Endothelial cell of umbilical vein (primary cell): ENCODE measurements around the gene TTC17. TPM values are rescaled to one million over a fixed set of nuclear protein-coding genes. Genes with fewer than 3 reads are reported as not detected.

ENCODE experiments used
- BruUV-seq: library from RNA; stranded (reverse); fragments of 400-500 nt; replicated peaks from 2 replicates; lab custom pipeline; 2021; lab: Mats Ljungman, UMichigan
- CTCF ChIA-PET: fragments of 300-600, 350-600 bp; sonication (Branson Sonifier 250); formaldehyde crosslinking; loops from one replicate; lab custom pipeline; 2021; ENCODE audit warnings: antibody characterized with exemption, inconsistent platforms; lab: Charles Lee
- POLR2A ChIA-PET: fragments of 300-600, 350-600 bp; sonication (Branson Sonifier 250); formaldehyde crosslinking; loops from one replicate; lab custom pipeline; 2021; ENCODE audit warnings: antibody characterized with exemption, inconsistent platforms; lab: Charles Lee
- DNase-seq: peaks from one replicate; pipeline ENCODE4 v3.0.0-alpha.2; 2011; ENCODE audit warnings: low read depth, low spot score
- FAIRE-seq: peaks from 2 replicates; lab custom pipeline; 2011; peaks lifted over from hg19 to GRCh38; lab: Jason Lieb, UNC
- H2AFZ ChIP-seq: 2 replicates; pipeline ENCODE4 v1.6.0; 2012; ENCODE audit warnings: low read depth, low read length, control low read depth, inconsistent platforms
- H3K27ac ChIP-seq: 2 replicates; pipeline ENCODE4 v1.5.1; 2011; ENCODE audit warnings: low read depth, mild to moderate bottlenecking, control low read depth, low read length, moderate library complexity; ENCODE audit not compliant: insufficient read depth
- H3K27me3 ChIP-seq, 2 experiments: 2 replicates each; pipeline versions ENCODE4 v1.6.0 to v1.6.1; 2011; ENCODE audit warnings: low read length in 2 of 2, mixed read lengths in 1 of 2; ENCODE audit not compliant: control insufficient read depth in 2 of 2, insufficient read depth in 2 of 2
- H3K36me3 ChIP-seq, 2 experiments: 2 replicates in 1 of 2; 3 replicates in 1 of 2; pipeline ENCODE4 v1.5.1; 2011; ENCODE audit warnings: low read length in 2 of 2, mild to moderate bottlenecking in 1 of 2, moderate library complexity in 1 of 2; ENCODE audit not compliant: control insufficient read depth in 2 of 2, insufficient read depth in 2 of 2; ENCODE audit errors: extremely low read depth in 1 of 2
- H3K4me1 ChIP-seq: 3 replicates; pipeline ENCODE4 v1.5.1; 2011; ENCODE audit warnings: mild to moderate bottlenecking, low read length; ENCODE audit not compliant: control insufficient read depth, insufficient read depth; ENCODE audit errors: extremely low read depth
- H3K4me2 ChIP-seq: 2 replicates; pipeline ENCODE4 v1.6.1; 2011; ENCODE audit warnings: low read length, control low read depth, mixed read lengths; ENCODE audit not compliant: insufficient read depth
- H3K4me3 ChIP-seq, 3 experiments: fragments of 200-600 bp in 1 of 3; sonication (generic), shearing (Covaris generic) in 1 of 3; replicated peaks in 1 of 3; 2 replicates each; pipeline ENCODE4 v1.5.1; 2011 to 2016; ENCODE audit warnings: control low read depth in 3 of 3, low read length in 3 of 3, mild to moderate bottlenecking in 2 of 3, inconsistent platforms in 1 of 3, low read depth in 1 of 3, moderate library complexity in 1 of 3; ENCODE audit not compliant: insufficient read depth in 1 of 3
- H3K79me2 ChIP-seq: 2 replicates; pipeline ENCODE4 v1.6.0; 2012; ENCODE audit warnings: low read length, inconsistent platforms; ENCODE audit not compliant: control insufficient read depth, insufficient read depth
- H3K9ac ChIP-seq: replicated peaks from 2 replicates; pipeline ENCODE3; 2011; ENCODE audit warnings: low read length, control low read depth; ENCODE audit not compliant: insufficient read depth; ENCODE audit errors: extremely low read depth
- H3K9me1 ChIP-seq: replicated peaks from 3 replicates; pipeline ENCODE4 v1.6.0; 2011; ENCODE audit warnings: mild to moderate bottlenecking, low read length; ENCODE audit not compliant: control insufficient read depth, insufficient read depth; ENCODE audit errors: extremely low read depth
- H3K9me3 ChIP-seq: replicated peaks from 2 replicates; pipeline ENCODE4 v1.5.1; 2012; ENCODE audit warnings: low read length, inconsistent platforms; ENCODE audit not compliant: control insufficient read depth, insufficient read depth
- H4K20me1 ChIP-seq: replicated peaks from 2 replicates; pipeline ENCODE3; 2011; ENCODE audit warnings: mild to moderate bottlenecking, low read length; ENCODE audit not compliant: control insufficient read depth, insufficient read depth; ENCODE audit errors: extremely low read depth
- EZH2 ChIP-seq: IDR thresholded peaks from 2 replicates; pipeline ENCODE4 v1.6.1; 2012; ENCODE audit warnings: borderline replicate concordance, low read depth, mild to moderate bottlenecking, moderate library complexity, low read length, inconsistent platforms; ENCODE audit not compliant: severe bottlenecking
- FOS ChIP-seq: IDR thresholded peaks from 2 replicates; pipeline ENCODE4 v1.6.1; 2011; ENCODE audit warnings: mild to moderate bottlenecking, low read length, moderate library complexity, borderline replicate concordance; ENCODE audit not compliant: insufficient read depth
- GATA2 ChIP-seq: IDR thresholded peaks from 2 replicates; pipeline ENCODE4 v1.7.0; 2011; ENCODE audit warnings: low read depth, mild to moderate bottlenecking, moderate library complexity, mixed read lengths, low read length; ENCODE audit not compliant: insufficient read length, insufficient read depth
- MAX ChIP-seq: IDR thresholded peaks from 2 replicates; pipeline ENCODE4 v1.6.1; 2011; ENCODE audit not compliant: insufficient read depth, insufficient read length
- POLR2A ChIP-seq: IDR thresholded peaks from 2 replicates; pipeline ENCODE4 v1.6.1; 2012; ENCODE audit warnings: low read depth, mild to moderate bottlenecking, control low read depth, low read length
- POLR2AphosphoS5 ChIP-seq: IDR thresholded peaks from 2 replicates; pipeline ENCODE4 v1.6.1; 2012; ENCODE audit warnings: low read depth, mild to moderate bottlenecking, control low read depth, low read length, moderate library complexity; ENCODE audit not compliant: insufficient read depth
- dilution Hi-C: fragments of 300-500 bp; cut with MboI; formaldehyde crosslinking; loops from one replicate; pipeline ENCODE4 v1.15.0; 2019; ENCODE audit warnings: low sequenced_read_pairs; ENCODE audit not compliant: extremely low pct_ligation_motif_present
- intact Hi-C: fragments of 100-400 bp; cut with micrococcal nuclease; formaldehyde crosslinking; loops from one replicate; pipeline ENCODE4 v1.10.0; 2022
- polyA plus RNA-seq, 4 experiments: library from polyadenylated mRNA; depleted of rRNA in 3 of 4; stranded (reverse) in 3 of 4; unstranded in 1 of 4; fragments of >200 nt; gene quantifications; 2 replicates each; pipeline versions ENCODE4 v1.2.1 to v1.2.3, GENCODE V29; 2011 to 2012; ENCODE audit warnings: missing spikeins in 1 of 4
- total RNA-seq: library from RNA; stranded (reverse); gene quantifications from 2 replicates; pipeline ENCODE4 v1.2.3, GENCODE V29; 2021

The TTC17 gene
- total and polyA plus RNA-seq, 2 donors (not counting 3 experiments of a cell fraction or from before 2014, with no cell fraction given), result 60.7 to 66.8 TPM

DNA sequence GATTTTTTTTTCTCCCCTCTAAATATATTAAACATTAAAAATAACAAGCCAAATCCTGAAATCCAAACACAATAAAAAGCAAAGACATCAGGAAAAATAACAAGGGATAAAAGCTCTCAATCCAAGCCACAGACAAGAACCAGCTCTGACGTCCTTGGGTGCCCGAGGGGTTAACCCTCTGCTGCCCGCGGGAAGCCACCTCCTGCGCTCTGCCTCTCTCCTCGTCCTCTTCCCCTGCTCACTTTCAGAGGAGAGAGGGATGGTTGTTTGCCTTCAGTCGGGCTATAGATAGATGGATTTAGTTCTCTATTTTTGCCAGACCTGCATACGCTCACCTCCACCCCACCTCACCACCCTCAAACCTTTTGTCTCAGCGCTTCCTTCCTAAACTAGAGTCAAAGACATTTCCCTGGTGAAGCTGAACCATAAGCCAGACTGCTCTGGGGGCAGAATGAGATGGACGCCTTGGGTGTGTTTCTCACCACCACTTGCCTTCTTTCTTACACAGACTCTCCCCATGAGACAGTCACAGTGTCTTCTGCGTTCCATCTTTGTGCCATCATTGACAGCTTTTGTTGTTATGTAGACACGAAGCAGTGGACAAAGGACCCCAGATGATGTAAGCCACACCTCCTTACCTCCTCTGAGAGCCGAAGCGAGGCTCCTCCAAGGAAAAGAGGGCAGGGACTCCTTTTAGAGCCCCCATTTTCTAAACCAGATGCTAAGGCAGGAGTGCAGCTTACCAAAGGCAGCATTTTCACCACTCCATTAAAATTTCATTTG lies 179.3 kb downstream of the TTC17 start:
- H3K27ac ChIP-seq, result no peak overlapping the region
- POLR2A ChIA-PET, result no interaction called here
- FAIRE-seq (no peak), DNase-seq (no peak)
- TF ChIP-seq FOS, result no peak
- no peak for TF ChIP-seq GATA2
- TF ChIP-seq POLR2A, result no peak
- no peak overlapping the region for H3K9ac ChIP-seq
- H3K4me1 ChIP-seq, result no peaks in the 10 kb centered on the region
- dilution Hi-C loops (no loop called here), intact Hi-C loops (no loop called here)
- no peak overlapping the region for H3K4me3 ChIP-seq
- no peaks in the 10 kb centered on the region for H3K36me3 ChIP-seq
- CTCF ChIA-PET, result no interaction called here
- no peaks in the 10 kb centered on the region for H3K9me1 ChIP-seq
- no peaks in the 10 kb centered on the region for H4K20me1 ChIP-seq
- no TSS peak for BruUV-seq
- no peaks in the 10 kb centered on the region for H3K9me3 ChIP-seq
- H3K79me2 ChIP-seq, result no peaks in the 10 kb centered on the region
- H3K27me3 ChIP-seq, result peaks cover 10 to 17% of the 10 kb centered on the region in 2 experiments
- H2AFZ ChIP-seq, result no peak overlapping the region
- no peak overlapping the region for H3K4me2 ChIP-seq

- Histone ChIP-seq H4K20me1 (no peaks in the 10 kb centered on the region), H3K79me2 (no peaks in the 10 kb centered on the region), H3K4me2 (no peak overlapping the region), H3K27ac (no peak overlapping the region), H3K9me3 (no peaks in the 10 kb centered on the region), H3K36me3 (no peaks in the 10 kb centered on the region), H3K4me3 (no peak overlapping the region), H3K4me1 (no peaks in the 10 kb centered on the region), H3K27me3 (peaks cover 13 to 21% of the 10 kb centered on the region in 2 experiments), H3K9ac (no peak overlapping the region), H3K9me1 (no peaks in the 10 kb centered on the region), H2AFZ (no peak overlapping the region)
- TF ChIP-seq EZH2, result no peak
- no peak for TF ChIP-seq GATA2
- no peak for TF ChIP-seq POLR2AphosphoS5
- TF ChIP-seq MAX, result no peak
- no peak for TF ChIP-seq FOS
- ChIA-PET POLR2A (no interaction called here), CTCF (no interaction called here)
- intact Hi-C loops (no loop called here), dilution Hi-C loops (no loop called here)
- no peak for DNase-seq
- no TSS peak for BruUV-seq
- no peak for FAIRE-seq
Observed at GRCh38 chr11:43541993-43542392, 183.3 kb downstream of the TTC17 start.
